Measurements from ENCODE around the gene VASH1.

Gene VASH1

GRCh38 chr14:76767681-76768656, 6.7 kb downstream of the VASH1 start:
- H3F3A ChIP-seq (ENCODE audit: low read depth), result no peaks in the 10 kb centered on the region
- H2AFZ ChIP-seq (ENCODE audit: low read length), result peak overlapping the region; percentile 49
- H3K9ac ChIP-seq (ENCODE audit: low read depth, low read length, poor library complexity, severe bottlenecking), result peak overlapping the region; percentile 49
- peaks cover 43% of the 10 kb centered on the region for H3K4me1 ChIP-seq (ENCODE audit: insufficient read depth, low read length, poor library complexity, severe bottlenecking)
- no peaks in the 10 kb centered on the region for H3K36me3 ChIP-seq (ENCODE audit: insufficient read depth, low read length)
- H3K4me3 ChIP-seq (ENCODE audit: low read length, poor library complexity, severe bottlenecking), result peak overlapping the region; percentile 59
- H3K4me2 ChIP-seq (ENCODE audit: low read depth, low read length, poor library complexity, severe bottlenecking), result peak overlapping the region; percentile 75
- H3K9me3 ChIP-seq (ENCODE audit: insufficient read depth, low read depth, low read length), result no peaks in the 10 kb centered on the region
- no peaks in the 10 kb centered on the region for H3K27me3 ChIP-seq (ENCODE audit: insufficient read depth, low read length, poor library complexity, severe bottlenecking)
- TF ChIP-seq EZH2phosphoT487 (IDR thresholded peaks at IDR 0.05; ENCODE audit: borderline replicate concordance) (no peak), CTCF (conservative IDR thresholded peaks at IDR 0.05; ENCODE audit: low read length) (no peak)
- H3K79me2 ChIP-seq (ENCODE audit: insufficient read depth, low read length), result no peaks in the 10 kb centered on the region
- peaks cover under 1% of the 10 kb centered on the region for H4K20me1 ChIP-seq (ENCODE audit: insufficient read depth, low read length, poor library complexity, severe bottlenecking)
- no peaks in the 10 kb centered on the region for H3K9me2 ChIP-seq (replicated peaks; ENCODE audit: low read depth, low read length)

GRCh38 chr14:76768671-76769500, 7.6 kb downstream of the VASH1 start:
- TF ChIP-seq EZH2phosphoT487 (IDR thresholded peaks at IDR 0.05; ENCODE audit: borderline replicate concordance), result no peak
- TF ChIP-seq CTCF (conservative IDR thresholded peaks at IDR 0.05; ENCODE audit: low read length), result no peak
- peak overlapping the region; percentile 75 for H3K4me2 ChIP-seq (ENCODE audit: low read depth, low read length, poor library complexity, severe bottlenecking)

GRCh38 chr14:76769636-76770292, 8.5 kb downstream of the VASH1 start:
- Histone ChIP-seq H3K9me3 (ENCODE audit: insufficient read depth, low read depth, low read length) (no peaks in the 10 kb centered on the region), H3K4me3 (ENCODE audit: low read length, poor library complexity, severe bottlenecking) (no peak overlapping the region), H3K27me3 (ENCODE audit: insufficient read depth, low read length, poor library complexity, severe bottlenecking) (no peaks in the 10 kb centered on the region), H3K36me3 (ENCODE audit: insufficient read depth, low read length) (no peaks in the 10 kb centered on the region), H3F3A (ENCODE audit: low read depth) (no peaks in the 10 kb centered on the region), H2AFZ (ENCODE audit: low read length) (no peak overlapping the region), H3K79me2 (ENCODE audit: insufficient read depth, low read length) (no peaks in the 10 kb centered on the region), H4K20me1 (ENCODE audit: insufficient read depth, low read length, poor library complexity, severe bottlenecking) (no peaks in the 10 kb centered on the region), H3K9me2 (replicated peaks; ENCODE audit: low read depth, low read length) (no peaks in the 10 kb centered on the region), H3K9ac (ENCODE audit: low read depth, low read length, poor library complexity, severe bottlenecking) (no peak overlapping the region), H3K4me2 (ENCODE audit: low read depth, low read length, poor library complexity, severe bottlenecking) (no peak overlapping the region), H3K4me1 (ENCODE audit: insufficient read depth, low read length, poor library complexity, severe bottlenecking) (peaks cover 37% of the 10 kb centered on the region)
- TF ChIP-seq CTCF (conservative IDR thresholded peaks at IDR 0.05; ENCODE audit: low read length) (no peak), EZH2phosphoT487 (IDR thresholded peaks at IDR 0.05; ENCODE audit: borderline replicate concordance) (no peak)

More at GRCh38 chr14:76768671-76769500, 7.6 kb downstream of the VASH1 start:
- peak overlapping the region; percentile 24; the same call in 1 of the 2 replicates for H2AFZ ChIP-seq (ENCODE audit: low read length)
- no peaks in the 10 kb centered on the region for H3K9me2 ChIP-seq (replicated peaks; ENCODE audit: low read depth, low read length)
- H3K27me3 ChIP-seq (ENCODE audit: insufficient read depth, low read length, poor library complexity, severe bottlenecking), result no peaks in the 10 kb centered on the region
- H3K9me3 ChIP-seq (ENCODE audit: insufficient read depth, low read depth, low read length), result no peaks in the 10 kb centered on the region
- no peaks in the 10 kb centered on the region for H4K20me1 ChIP-seq (ENCODE audit: insufficient read depth, low read length, poor library complexity, severe bottlenecking)
- H3K36me3 ChIP-seq (ENCODE audit: insufficient read depth, low read length), result no peaks in the 10 kb centered on the region
- H3F3A ChIP-seq (ENCODE audit: low read depth), result no peaks in the 10 kb centered on the region
- peak overlapping the region; percentile 49 for H3K9ac ChIP-seq (ENCODE audit: low read depth, low read length, poor library complexity, severe bottlenecking)
- H3K4me3 ChIP-seq (ENCODE audit: low read length, poor library complexity, severe bottlenecking), result peak overlapping the region; percentile 59
- no peaks in the 10 kb centered on the region for H3K79me2 ChIP-seq (ENCODE audit: insufficient read depth, low read length)
- H3K4me1 ChIP-seq (ENCODE audit: insufficient read depth, low read length, poor library complexity, severe bottlenecking), result peaks cover 41% of the 10 kb centered on the region
